ENCODE measurements around the gene OAS3.

Gene OAS3

GRCh38 chr12:112969547-112970306 is 31.5 kb downstream of the OAS3 start:
- H3K4me3 ChIP-seq = no peak overlapping the region
- no peak for DNase-seq
- H3K36me3 ChIP-seq = peaks cover 0 to 42% (median 0%) of the 10 kb centered on the region in 3 donors
- H3K9me3 ChIP-seq = no peaks in the 10 kb centered on the region
- no peak for TF ChIP-seq CTCF (IDR thresholded peaks at IDR 0.05)
- peaks cover 0 to 8% (median 0%) of the 10 kb centered on the region in 4 donors for H3K4me1 ChIP-seq
- H3K27me3 ChIP-seq = no peaks in the 10 kb centered on the region
- no peak overlapping the region for H3K27ac ChIP-seq
- intact Hi-C loops (cut with DNase I; ENCODE audit: low total_unique reads) = no loop called here

GRCh38 chr12:112970391-112970790 is 32.1 kb downstream of the OAS3 start:
- Histone ChIP-seq H3K27ac (no peak overlapping the region), H3K4me3 (no peak overlapping the region), H3K36me3 (peaks cover 0 to 37% (median 0%) of the 10 kb centered on the region in 3 donors), H3K9me3 (no peaks in the 10 kb centered on the region), H3K27me3 (no peaks in the 10 kb centered on the region), H3K4me1 (peaks cover 0 to 8% (median 0%) of the 10 kb centered on the region in 4 donors)
- no peak for TF ChIP-seq CTCF (IDR thresholded peaks at IDR 0.05)
- no peak for DNase-seq
- intact Hi-C loops (cut with DNase I; ENCODE audit: low total_unique reads) = no loop called here

GRCh38 chr12:112971248-112971647 is 33.0 kb downstream of the OAS3 start:
- no peak for DNase-seq
- Histone ChIP-seq H3K4me1 (peaks cover 0 to 8% (median 0%) of the 10 kb centered on the region in 4 donors), H3K4me3 (no peak overlapping the region), H3K9me3 (no peaks in the 10 kb centered on the region), H3K27me3 (no peaks in the 10 kb centered on the region), H3K27ac (no peak overlapping the region), H3K36me3 (peaks cover 0 to 29% (median 0%) of the 10 kb centered on the region in 3 donors)
- intact Hi-C loops (cut with DNase I; ENCODE audit: low total_unique reads) = no loop called here
- no peak for TF ChIP-seq CTCF (IDR thresholded peaks at IDR 0.05)

GRCh38 chr12:112973011-112973735 is 34.9 kb downstream of the OAS3 start:
- intact Hi-C loops (cut with DNase I; ENCODE audit: low total_unique reads) = no loop called here
- H3K4me3 ChIP-seq = no peak overlapping the region

GRCh38 chr12:112973818-112974231 is 35.6 kb downstream of the OAS3 start:
- no peak for DNase-seq
- Histone ChIP-seq H3K9me3 (no peaks in the 10 kb centered on the region), H3K36me3 (peaks cover 0 to 13% (median 0%) of the 10 kb centered on the region in 3 donors), H3K27ac (no peak overlapping the region), H3K4me3 (no peak overlapping the region), H3K27me3 (no peaks in the 10 kb centered on the region), H3K4me1 (peaks cover 0 to 21% (median 5%) of the 10 kb centered on the region in 4 donors)
- intact Hi-C loops (cut with DNase I; ENCODE audit: low total_unique reads) = no loop called here
- no peak for TF ChIP-seq CTCF (IDR thresholded peaks at IDR 0.05)

More at GRCh38 chr12:112973011-112973735, 34.9 kb downstream of the OAS3 start:
- no peak for TF ChIP-seq CTCF (IDR thresholded peaks at IDR 0.05)
- H3K36me3 ChIP-seq = peaks cover 0 to 14% (median 0%) of the 10 kb centered on the region in 3 donors
- no peak for DNase-seq
- peaks cover 0 to 21% (median 5%) of the 10 kb centered on the region in 4 donors for H3K4me1 ChIP-seq
- no peaks in the 10 kb centered on the region for H3K9me3 ChIP-seq
- H3K27ac ChIP-seq = no peak overlapping the region
- H3K27me3 ChIP-seq = no peaks in the 10 kb centered on the region
